DMS 273 (cell line): ENCODE measurements around the gene ARMH3.
"Not testable (repeated sequence)": the region's sequence is repeated elsewhere in the genome, so short reads cannot be mapped to it uniquely, and the experiment has no call there.

Experiments used
- DNase-seq: peaks from one replicate; lab custom pipeline; 2025; ENCODE audit not compliant: unreplicated experiment; lab: John Stamatoyannopoulos, UW

ARMH3 gene

GRCh38 chr10:102046095-102046494 is 9.9 kb downstream of the ARMH3 start:
- DNase-seq: no peak

- no peak for DNase-seq
Observed at GRCh38 chr10:102045292-102045691, 10.7 kb downstream of the ARMH3 start.

GRCh38 chr10:102040305-102041050 is 15.5 kb downstream of the ARMH3 start:
- DNase-seq: no peak

GRCh38 chr10:102038410-102038809 is 17.6 kb downstream of the ARMH3 start:
- DNase-seq: no peak

GRCh38 chr10:102035807-102036206 is 20.2 kb downstream of the ARMH3 start:
- DNase-seq: not testable (repeated sequence)

- DNase-seq: no peak
Observed at GRCh38 chr10:102033787-102034186, 22.2 kb downstream of the ARMH3 start.

- DNase-seq: no peak
Observed at GRCh38 chr10:102027261-102027660, 28.7 kb downstream of the ARMH3 start.

- no peak for DNase-seq
Observed at GRCh38 chr10:102024799-102025198, 31.2 kb downstream of the ARMH3 start.

- no peak for DNase-seq
Observed at GRCh38 chr10:102020938-102021337, 35.0 kb downstream of the ARMH3 start.

GRCh38 chr10:102017295-102017694 is 38.7 kb downstream of the ARMH3 start:
- no peak for DNase-seq

- no peak for DNase-seq
Observed at GRCh38 chr10:102016416-102016815, 39.6 kb downstream of the ARMH3 start.

- no peak for DNase-seq
Observed at GRCh38 chr10:102010961-102011360, 45.0 kb downstream of the ARMH3 start.

GRCh38 chr10:102009801-102010425 is 46.1 kb downstream of the ARMH3 start:
- peak; percentile 77 for DNase-seq

- no peak for DNase-seq
Observed at GRCh38 chr10:102007796-102008195, 48.2 kb downstream of the ARMH3 start.

- DNase-seq: not testable (repeated sequence)
Observed at GRCh38 chr10:102007031-102007430, 48.9 kb downstream of the ARMH3 start.

GRCh38 chr10:102004376-102004775 is 51.6 kb downstream of the ARMH3 start:
- no peak for DNase-seq

- DNase-seq: no peak
Observed at GRCh38 chr10:102003541-102003940, 52.4 kb downstream of the ARMH3 start.

GRCh38 chr10:102001435-102002068 is 54.4 kb downstream of the ARMH3 start:
- no peak for DNase-seq

GRCh38 chr10:101997803-101998202 is 58.2 kb downstream of the ARMH3 start:
- DNase-seq: no peak

- no peak for DNase-seq
Observed at GRCh38 chr10:101995451-101996063, 60.4 kb downstream of the ARMH3 start.

GRCh38 chr10:101993651-101994200 is 62.2 kb downstream of the ARMH3 start:
- DNase-seq: no peak
